ENCODE results near the gene ALDH3A2. TPM values are rescaled to one million over a fixed set of nuclear protein-coding genes. Genes with fewer than 3 reads are reported as not detected.

ALDH3A2 gene
- total and polyA plus RNA-seq, 2 of the 8 experiments (the other 6 are each of a cell fraction or from before 2014, with no cell fraction given), result 20.6 to 72.9 TPM

DNA sequence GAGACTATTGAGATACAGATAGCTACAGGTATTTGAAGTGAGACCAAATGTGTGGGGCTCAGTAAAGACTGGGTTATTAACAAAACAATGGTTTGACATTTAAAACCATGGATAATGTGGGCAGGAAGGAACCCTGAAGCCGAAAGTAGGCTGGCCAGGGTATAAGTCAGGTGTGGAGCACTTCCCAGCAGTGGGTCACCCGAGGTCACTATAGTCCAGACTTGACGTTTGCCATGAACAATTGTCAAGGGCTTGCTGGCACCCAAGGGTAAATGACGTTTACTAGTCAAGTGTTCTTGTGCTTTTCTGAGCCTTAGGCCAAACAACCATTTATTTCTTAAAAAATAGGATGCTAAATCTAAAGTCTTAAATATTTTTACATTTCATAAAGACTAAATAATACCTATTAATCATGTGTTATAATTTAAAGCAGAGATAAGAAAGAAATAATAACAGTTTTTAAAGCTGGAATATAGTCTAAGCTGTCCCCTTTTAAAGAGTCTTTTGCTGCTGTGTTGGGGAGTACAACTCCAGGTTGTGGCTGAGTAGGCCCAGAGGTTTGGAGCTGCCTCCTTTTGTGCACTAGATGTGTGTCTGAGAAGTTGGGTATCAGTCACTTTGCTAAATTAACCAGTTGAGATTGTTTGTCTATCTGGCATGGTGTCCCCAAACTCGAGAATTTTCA is 15.7 kb downstream of the ALDH3A2 start (continued):
- no peak for TF ChIP-seq HDAC2 (IDR thresholded peaks at IDR 0.05; ENCODE audit: borderline replicate concordance in 1 of 2, low read depth in 2 of 2, low read length in 2 of 2)
- no peak for TF ChIP-seq SRF (IDR thresholded peaks at IDR 0.05; ENCODE audit: low read depth, low read length)
- TF ChIP-seq SP1 (IDR thresholded peaks at IDR 0.05; ENCODE audit: low read depth, low read length), result no peak

Measured in H1 (cell line).